Heart left ventricle (tissue), 13 donors: ENCODE measurements around the gene ME1.

Source experiments
- POLR2A ChIP-seq, 2 donors: fragments of 450-650 bp; IDR thresholded peaks; one replicate each; pipeline ENCODE4 v1.6.1; 2017; ENCODE audit warnings: antibody characterized with exemption in 2 of 2, mild to moderate bottlenecking in 2 of 2, moderate library complexity in 2 of 2
- TF ChIP-seq, protein P1 (sequence below), 12 donors: fragments of 200-600 bp; sonication (generic) in 4 of 12; IDR thresholded peaks; one replicate each; pipeline versions ENCODE4 v1.5.0 to v1.8.0; 2018 to 2022; ENCODE audit warnings: antibody characterized with exemption in 12 of 12, mild to moderate bottlenecking in 5 of 12
- donor health status: ischemic (EF 13 %, LVEDD 7.1; RV severe dilation, severe dysfunction).
- donor health status: DM: no; HTN: yes; CAD: no.
- donor health status: DM: no; HTN: no; CAD: no.
- donor health status: ischemic (EF 25% LVEDD 6.9; RV normal size, moderate dysfunction).
- donor health status: ischemic (EF 25% LVEDD 5.7; RV mildly dilated, moderate dysfunction).
- donor health status: ischemic (EF 35%, LVEDD 5.7; RV mildly dilated, moderate dysfunction).
- donor health status: nonischemic (EF 11% LVEDD 7.7; RV severe dilation, severe dysfunction).
- donor health status: DM: yes; HTN: yes; CAD: no.
- donor health status: PGD.
- donor health status: ischemic (EF 29% LVEDD 5.4; RV normal size, mild dysfunction).
- donor health status: nonischemic (EF 23%, LVEDD 6.1; RV moderate dilation, normal function).

DNA sequence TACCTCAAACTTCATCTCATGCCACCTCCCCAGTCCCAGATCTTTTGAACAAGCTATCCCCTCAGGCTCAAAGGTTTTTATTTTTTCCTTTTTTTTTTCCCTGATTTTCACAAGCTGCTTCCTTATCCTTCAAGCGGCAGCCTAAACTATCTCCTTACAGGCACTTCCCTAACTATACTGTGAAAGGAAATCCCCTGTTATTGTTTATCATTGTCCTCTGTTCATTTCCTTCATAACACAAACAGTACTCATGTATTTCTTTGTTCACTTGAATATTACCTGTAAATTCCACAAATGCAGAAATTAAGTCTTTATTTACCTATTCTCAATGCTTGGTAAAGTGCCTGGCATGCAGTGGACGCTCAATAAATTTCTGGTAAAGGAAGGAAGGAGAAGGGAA is 48.9 kb downstream of the ME1 start:
- TF ChIP-seq, protein P1, sequence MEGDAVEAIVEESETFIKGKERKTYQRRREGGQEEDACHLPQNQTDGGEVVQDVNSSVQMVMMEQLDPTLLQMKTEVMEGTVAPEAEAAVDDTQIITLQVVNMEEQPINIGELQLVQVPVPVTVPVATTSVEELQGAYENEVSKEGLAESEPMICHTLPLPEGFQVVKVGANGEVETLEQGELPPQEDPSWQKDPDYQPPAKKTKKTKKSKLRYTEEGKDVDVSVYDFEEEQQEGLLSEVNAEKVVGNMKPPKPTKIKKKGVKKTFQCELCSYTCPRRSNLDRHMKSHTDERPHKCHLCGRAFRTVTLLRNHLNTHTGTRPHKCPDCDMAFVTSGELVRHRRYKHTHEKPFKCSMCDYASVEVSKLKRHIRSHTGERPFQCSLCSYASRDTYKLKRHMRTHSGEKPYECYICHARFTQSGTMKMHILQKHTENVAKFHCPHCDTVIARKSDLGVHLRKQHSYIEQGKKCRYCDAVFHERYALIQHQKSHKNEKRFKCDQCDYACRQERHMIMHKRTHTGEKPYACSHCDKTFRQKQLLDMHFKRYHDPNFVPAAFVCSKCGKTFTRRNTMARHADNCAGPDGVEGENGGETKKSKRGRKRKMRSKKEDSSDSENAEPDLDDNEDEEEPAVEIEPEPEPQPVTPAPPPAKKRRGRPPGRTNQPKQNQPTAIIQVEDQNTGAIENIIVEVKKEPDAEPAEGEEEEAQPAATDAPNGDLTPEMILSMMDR (IDR thresholded peaks at IDR 0.05), result no peak
- TF ChIP-seq POLR2A (IDR thresholded peaks at IDR 0.05), result no peak
